ENCODE results near the gene M1AP. TPM values are rescaled to one million over a fixed set of nuclear protein-coding genes. Genes with fewer than 3 reads are reported as not detected.

M1AP gene
- polyA plus RNA-seq, 3 donors, result 1.00 to 4.6 (median 1.8) TPM

GRCh38 chr2:74576211-74576862 lies 71.8 kb downstream of the M1AP start:
- no peaks in the 10 kb centered on the region for H3K36me3 ChIP-seq (replicated peaks in 1 of 2; ENCODE audit: control insufficient read depth in 1 of 2, insufficient read depth in 2 of 2, low read length in 2 of 2)
- intact Hi-C loops (cut with micrococcal nuclease), result no loop called here
- H2AFZ ChIP-seq (ENCODE audit: insufficient read depth, low read depth, low read length, poor library complexity, severe bottlenecking), result no peak overlapping the region
- Mint-ChIP-seq H3K4me3 (peak overlapping the region in 1 of 2 donors; percentile 35), H3K27ac (peak overlapping the region; percentile 86 to 96 (median 91)), H3K4me1 (peaks cover 68% of the 10 kb centered on the region), H3K27me3 (ENCODE audit: low read depth in 3 of 3) (peaks cover 0 to 3% (median 0%) of the 10 kb centered on the region in 3 donors), H3K36me3 (no peaks in the 10 kb centered on the region), H3K9me3 (no peaks in the 10 kb centered on the region)
- DNase-seq, result no peak
- no peak overlapping the region for H3K9ac ChIP-seq (ENCODE audit: insufficient read depth, low read length, poor library complexity, severe bottlenecking)
- peaks cover 75 to 80% of the 10 kb centered on the region in 2 donors for H3K4me1 ChIP-seq (ENCODE audit: control insufficient read depth in 1 of 2, insufficient read depth in 2 of 2, low read length in 2 of 2)
- peak overlapping the region; percentile 59 to 88 for H3K27ac ChIP-seq (ENCODE audit: low read depth in 1 of 2, low read length in 2 of 2)
- H4K20me1 ChIP-seq (ENCODE audit: insufficient read depth, low read length), result no peaks in the 10 kb centered on the region
- 81% methylated on average over 2 of the region's 7 CpGs for WGBS (ENCODE audit: insufficient coverage)
- H3K79me2 ChIP-seq (ENCODE audit: insufficient read depth, low read length), result peaks cover 7% of the 10 kb centered on the region
- H3K27me3 ChIP-seq (ENCODE audit: control insufficient read depth in 2 of 2, insufficient read depth in 2 of 2, low read length in 2 of 2), result no peaks in the 10 kb centered on the region
- peak overlapping the region; percentile 63 for H3K4me2 ChIP-seq (replicated peaks; ENCODE audit: extremely low read depth, low read length, poor library complexity, severe bottlenecking)
- H3K9me3 ChIP-seq (replicated peaks in 1 of 2; ENCODE audit: control insufficient read depth in 1 of 2, insufficient read depth in 1 of 2, low read length in 2 of 2), result no peaks in the 10 kb centered on the region
- peak overlapping the region in 1 of 3 experiments; percentile 63 for H3K4me3 ChIP-seq (replicated peaks in 1 of 3; ENCODE audit: low read depth in 2 of 3, low read length in 3 of 3)
- no peak for TF ChIP-seq CTCF (IDR thresholded peaks at IDR 0.05)

- H3K4me3 Mint-ChIP-seq, result no peak overlapping the region
- no peaks in the 10 kb centered on the region for H3K36me3 ChIP-seq (replicated peaks in 1 of 2; ENCODE audit: control insufficient read depth in 1 of 2, insufficient read depth in 2 of 2, low read length in 2 of 2)
- no peak for DNase-seq
- H3K9me3 ChIP-seq (replicated peaks in 1 of 2; ENCODE audit: control insufficient read depth in 1 of 2, insufficient read depth in 1 of 2, low read length in 2 of 2), result no peaks in the 10 kb centered on the region
- H3K9me3 Mint-ChIP-seq, result no peaks in the 10 kb centered on the region
- H3K4me3 ChIP-seq (replicated peaks in 1 of 3; ENCODE audit: low read depth in 2 of 3, low read length in 3 of 3), result no peak overlapping the region
- no peak overlapping the region for H2AFZ ChIP-seq (ENCODE audit: insufficient read depth, low read depth, low read length, poor library complexity, severe bottlenecking)
- H3K36me3 Mint-ChIP-seq, result no peaks in the 10 kb centered on the region
- no peaks in the 10 kb centered on the region for H4K20me1 ChIP-seq (ENCODE audit: insufficient read depth, low read length)
- intact Hi-C loops (cut with micrococcal nuclease), result no loop called here
- no peak for TF ChIP-seq CTCF (IDR thresholded peaks at IDR 0.05)
- H3K4me1 ChIP-seq (ENCODE audit: control insufficient read depth in 1 of 2, insufficient read depth in 2 of 2, low read length in 2 of 2), result peaks cover 83 to 90% of the 10 kb centered on the region in 2 donors
- no peaks in the 10 kb centered on the region for H3K27me3 ChIP-seq (ENCODE audit: control insufficient read depth in 2 of 2, insufficient read depth in 2 of 2, low read length in 2 of 2)
- no peak overlapping the region for H3K9ac ChIP-seq (ENCODE audit: insufficient read depth, low read length, poor library complexity, severe bottlenecking)
- H3K27ac ChIP-seq (ENCODE audit: low read depth in 1 of 2, low read length in 2 of 2), result peak overlapping the region; percentile 59 to 88
- H3K4me2 ChIP-seq (replicated peaks; ENCODE audit: extremely low read depth, low read length, poor library complexity, severe bottlenecking), result no peak overlapping the region
- peaks cover 7% of the 10 kb centered on the region for H3K79me2 ChIP-seq (ENCODE audit: insufficient read depth, low read length)
- H3K4me1 Mint-ChIP-seq, result peaks cover 68% of the 10 kb centered on the region
- peaks cover 0 to 3% (median 0%) of the 10 kb centered on the region in 3 donors for H3K27me3 Mint-ChIP-seq (ENCODE audit: low read depth in 3 of 3)
- H3K27ac Mint-ChIP-seq, result peak overlapping the region in 5 of 7 donors; percentile 7 to 92 (median 72)
- 92% methylated on average over 2 of the region's 4 CpGs for WGBS (ENCODE audit: insufficient coverage)
These were observed 72.8 kb downstream of the M1AP start for GRCh38 chr2:74575320-74575719.

All from CD14-positive monocyte (primary cell).